NCI-H146 (cell line): Measurements from ENCODE around the gene NAALADL1.
"Not testable (repeated sequence)": the region's sequence is repeated elsewhere in the genome, so short reads cannot be mapped to it uniquely, and the experiment has no call there.

Experiments
- DNase-seq: peaks from one replicate; lab custom pipeline; 2025; lab: John Stamatoyannopoulos, UW

NAALADL1 gene

DNA sequence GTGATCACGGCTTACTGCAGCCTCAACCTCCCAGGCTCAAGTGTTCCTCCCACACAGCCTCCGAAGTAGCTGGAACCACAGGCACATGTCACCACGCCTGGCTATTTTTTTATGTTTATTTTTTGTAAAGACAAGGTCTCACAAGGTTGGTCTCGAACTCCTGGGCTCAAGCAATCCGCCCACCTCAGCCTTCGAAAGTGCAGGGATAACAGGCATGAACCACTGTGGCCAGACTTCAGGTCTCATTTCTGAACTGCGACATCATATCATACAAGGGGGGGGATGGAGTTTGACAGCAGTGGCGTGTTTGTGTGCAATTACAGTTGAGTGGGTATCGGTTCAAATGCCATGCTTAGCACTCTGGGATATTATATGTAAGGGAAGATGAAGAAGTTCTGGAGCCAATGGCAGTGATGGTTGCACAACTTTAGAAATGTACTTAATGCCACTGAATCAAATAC, 6.9 kb downstream of the NAALADL1 start:
- DNase-seq: no peak

DNA sequence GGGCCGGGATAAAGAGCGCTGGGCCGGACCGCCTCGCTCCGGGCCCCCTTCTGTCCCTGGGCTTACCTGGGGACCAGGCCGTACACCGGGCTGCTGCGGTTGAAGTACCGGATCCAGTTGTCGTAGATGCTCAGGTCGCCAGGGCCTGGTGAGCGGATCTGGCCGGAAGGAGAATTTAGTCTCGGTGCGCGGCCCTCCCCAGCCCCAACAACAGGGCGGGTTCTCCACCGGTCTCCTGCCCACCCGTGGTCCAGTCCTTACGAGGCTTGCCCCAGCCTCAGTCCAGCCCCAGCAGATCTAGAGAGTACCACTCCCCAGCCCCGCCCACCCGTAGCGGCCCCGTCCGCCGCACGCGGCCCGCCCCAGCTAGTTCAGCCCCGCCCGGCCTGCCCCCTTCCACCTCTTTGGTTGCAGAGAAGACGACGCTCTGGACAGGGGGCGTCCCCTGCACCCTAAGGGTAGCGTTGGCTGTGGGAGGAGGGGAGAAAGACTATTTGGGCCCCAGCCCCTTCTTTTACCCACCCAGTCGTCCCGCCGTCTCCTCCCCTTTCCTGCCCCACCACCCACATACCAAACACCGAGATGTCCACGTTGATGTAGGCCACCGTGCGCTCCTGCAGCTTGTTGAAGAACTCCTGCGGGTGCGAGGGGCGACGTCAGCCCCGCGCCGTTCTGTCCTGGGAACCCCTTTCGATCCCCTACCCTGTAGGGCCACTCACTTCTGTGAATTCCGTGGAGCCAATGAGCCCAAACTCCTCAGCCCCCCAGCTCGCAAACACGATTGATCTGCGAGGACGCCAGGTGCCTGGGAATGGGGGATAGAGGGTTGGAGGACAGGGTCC, 10.6 kb downstream of the NAALADL1 start:
- no peak for DNase-seq

- DNase-seq: no peak
These were observed 12.6 kb downstream of the NAALADL1 start for GRCh38 chr11:65045728-65046127.

GRCh38 chr11:65045061-65045460, 13.3 kb downstream of the NAALADL1 start:
- no peak for DNase-seq

DNA sequence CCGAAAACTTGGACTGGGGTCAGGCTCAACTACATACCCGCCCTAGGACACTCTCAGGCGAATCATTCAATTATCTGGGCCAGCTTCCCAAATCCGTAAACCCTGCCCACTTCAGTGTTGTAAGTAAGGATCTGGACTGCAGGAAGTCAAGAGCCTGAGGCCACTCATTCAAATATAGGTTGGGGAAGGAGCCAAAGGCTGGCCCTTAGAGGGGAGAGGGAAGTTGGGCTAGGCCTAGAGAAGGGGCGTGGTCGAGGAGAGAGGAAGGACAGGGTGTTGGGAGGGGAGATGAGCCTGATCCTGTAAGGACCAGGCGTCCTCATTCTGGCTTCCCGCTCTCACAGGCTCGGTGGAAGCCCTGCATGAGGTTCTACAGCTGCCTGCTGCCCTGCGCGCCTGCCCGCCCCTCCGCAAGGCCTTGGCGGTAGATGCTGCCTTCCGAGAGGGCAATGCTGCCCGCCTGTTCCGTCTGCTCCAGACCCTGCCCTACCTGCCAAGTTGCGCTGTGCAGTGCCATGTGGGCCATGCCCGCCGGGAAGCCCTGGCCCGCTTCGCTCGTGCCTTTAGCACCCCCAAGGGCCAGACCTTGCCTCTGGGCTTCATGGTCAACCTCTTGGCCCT, 14.4 kb downstream of the NAALADL1 start:
- DNase-seq: no peak

- DNase-seq: no peak
These were observed 15.5 kb downstream of the NAALADL1 start for GRCh38 chr11:65042891-65043290.

DNA sequence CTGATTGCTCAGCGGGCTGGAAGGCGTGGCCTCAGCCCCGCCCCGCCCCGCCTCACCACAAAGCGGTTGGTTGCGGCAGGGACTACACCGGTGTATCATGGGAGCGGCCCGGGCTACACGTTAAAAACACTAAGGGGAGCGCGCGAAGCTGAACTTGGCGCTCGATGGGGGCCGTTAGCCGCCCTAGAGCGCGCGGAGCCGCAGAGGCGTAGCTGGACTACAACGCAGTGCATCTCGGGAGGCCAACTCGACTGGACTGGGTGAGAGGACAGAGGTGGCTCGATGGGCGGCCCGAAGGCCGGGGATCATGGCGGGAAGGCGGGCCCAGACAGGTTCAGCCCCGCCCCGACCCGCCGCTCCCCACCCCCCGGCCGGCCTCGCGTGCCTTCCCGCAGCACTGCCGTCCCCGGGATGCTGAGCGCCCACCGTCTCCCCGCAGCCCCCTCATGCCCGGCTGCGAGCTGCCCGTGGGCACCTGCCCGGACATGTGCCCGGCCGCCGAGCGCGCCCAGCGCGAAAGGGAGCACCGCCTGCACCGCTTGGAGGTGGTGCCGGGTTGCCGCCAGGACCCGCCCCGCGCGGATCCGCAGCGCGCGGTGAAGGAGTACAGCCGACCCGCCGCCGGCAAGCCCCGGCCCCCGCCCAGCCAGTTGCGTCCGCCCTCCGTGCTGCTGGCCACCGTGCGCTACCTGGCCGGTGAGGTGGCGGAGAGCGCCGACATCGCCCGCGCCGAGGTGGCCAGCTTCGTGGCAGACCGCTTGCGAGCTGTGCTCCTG, 17.3 kb downstream of the NAALADL1 start, which contains the start of gene SAC3D1:
SAC3D1 (plus strand) TSS at position 364 of the 776 bp plus-strand sequence; CDS start at position 447, 83 bp downstream.
- DNase-seq: peak; percentile 98

GRCh38 chr11:65040520-65040846, 17.9 kb downstream of the NAALADL1 start:
- no peak for DNase-seq

GRCh38 chr11:65036931-65037330, 21.4 kb downstream of the NAALADL1 start:
- DNase-seq: no peak

DNA sequence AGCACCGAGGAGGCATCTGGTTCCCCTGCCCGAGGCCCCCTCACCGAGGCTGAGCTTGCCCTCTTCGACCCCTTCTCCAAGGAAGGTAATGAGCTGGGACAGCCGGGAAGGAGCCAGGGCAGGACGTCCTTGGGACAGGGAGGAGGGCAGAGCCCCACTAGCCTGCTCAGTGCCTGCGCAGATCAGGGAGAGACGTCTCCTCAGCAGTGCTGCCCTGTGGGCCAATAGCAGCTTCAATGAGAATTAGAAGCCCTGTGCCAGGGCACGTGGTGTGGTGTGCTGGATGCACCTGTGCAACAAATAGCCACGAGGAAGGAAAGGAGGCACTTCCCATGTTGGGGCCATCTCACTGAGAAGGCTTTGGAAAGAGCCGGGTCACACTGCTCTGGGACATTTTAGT, 22.8 kb downstream of the NAALADL1 start:
- no peak for DNase-seq

DNA sequence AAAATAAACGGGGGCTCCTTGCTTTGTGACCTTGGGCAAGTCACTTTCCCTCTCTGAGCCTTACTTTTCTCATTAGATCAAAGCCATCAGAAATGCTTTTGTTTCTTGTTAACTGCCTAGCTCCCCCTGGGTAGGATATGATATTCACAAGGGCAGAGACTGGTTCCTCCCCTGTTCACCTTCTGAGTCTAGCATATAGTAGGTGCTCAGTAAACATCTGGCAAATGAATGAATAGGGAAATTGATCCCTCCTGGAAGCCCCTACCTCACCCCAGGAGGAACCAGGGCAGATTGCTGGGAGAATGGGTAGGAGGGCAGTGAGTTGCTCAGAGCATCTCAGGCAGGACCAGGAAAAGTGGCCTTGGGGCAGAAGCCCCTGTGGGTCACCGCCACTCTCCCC, 23.9 kb downstream of the NAALADL1 start:
- no peak for DNase-seq

DNA sequence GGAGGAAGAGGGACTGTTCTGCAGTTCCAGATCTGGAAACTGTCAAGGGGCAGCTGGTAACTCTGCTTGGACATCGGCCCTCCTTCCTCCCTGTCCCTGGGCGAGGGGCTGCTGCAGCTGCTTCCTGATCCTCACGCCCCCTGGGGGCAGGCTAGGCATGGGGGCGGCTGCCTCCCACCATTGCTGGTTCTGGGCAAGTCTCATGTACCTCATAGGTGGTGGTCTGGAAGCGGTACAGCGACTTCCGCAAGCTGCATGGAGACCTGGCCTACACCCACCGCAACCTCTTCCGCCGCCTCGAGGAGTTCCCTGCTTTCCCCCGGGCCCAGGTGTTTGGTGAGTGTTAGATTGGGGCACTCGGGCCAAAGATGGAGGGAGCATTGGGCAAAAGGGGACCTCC, 26.1 kb downstream of the NAALADL1 start:
- DNase-seq: no peak

GRCh38 chr11:65027213-65028067, 30.9 kb downstream of the NAALADL1 start, which contains the start of gene SNX15:
TSS of gene SNX15 (plus strand) at chr11:65027439. CDS start at chr11:65027538, 99 bp downstream.
- peak; percentile 97 for DNase-seq

DNA sequence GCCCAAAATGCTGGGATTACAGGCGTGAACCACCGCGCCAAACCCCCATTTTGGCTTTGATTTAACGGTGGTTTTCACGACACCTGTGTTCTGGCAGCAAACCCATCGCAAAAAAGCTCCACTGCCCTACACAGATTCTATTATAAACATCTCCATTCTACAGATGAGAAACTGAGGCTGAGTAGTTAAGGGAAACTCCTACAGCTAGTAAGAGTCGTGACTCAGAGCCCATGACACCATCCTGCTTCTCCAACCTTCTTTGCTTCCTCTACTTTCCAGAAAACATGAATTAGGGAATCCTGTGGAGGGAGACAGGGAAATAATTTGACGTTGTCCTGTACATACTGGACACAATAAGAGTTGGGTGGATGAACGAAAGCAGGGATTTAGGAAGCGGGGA, 31.5 kb downstream of the NAALADL1 start:
- DNase-seq: no peak

GRCh38 chr11:65023502-65023901, 34.9 kb downstream of the NAALADL1 start:
- not testable (repeated sequence) for DNase-seq

- DNase-seq: no peak
These were observed 36.8 kb downstream of the NAALADL1 start for GRCh38 chr11:65021509-65021908.

DNA sequence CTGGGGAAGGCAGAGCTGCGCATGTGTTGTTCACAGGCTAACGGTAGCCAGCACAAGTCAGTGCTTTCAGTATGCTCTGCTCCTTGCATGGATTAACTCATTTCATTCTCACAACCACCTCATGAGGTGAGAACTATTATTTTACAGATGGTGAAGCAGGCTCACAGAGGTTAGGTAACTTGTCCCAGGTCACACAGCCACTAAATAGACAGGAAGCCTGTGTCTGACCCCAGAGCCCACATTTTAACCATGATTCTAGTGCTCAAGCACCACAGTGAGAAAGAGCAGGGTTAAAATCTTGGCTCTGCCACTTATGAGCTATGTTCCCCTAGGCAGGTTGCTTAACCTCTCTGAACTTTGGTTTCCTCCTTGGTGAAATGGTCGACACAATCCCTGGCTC, 37.4 kb downstream of the NAALADL1 start:
- DNase-seq: no peak

GRCh38 chr11:65019824-65020223, 38.5 kb downstream of the NAALADL1 start:
- no peak for DNase-seq

DNA sequence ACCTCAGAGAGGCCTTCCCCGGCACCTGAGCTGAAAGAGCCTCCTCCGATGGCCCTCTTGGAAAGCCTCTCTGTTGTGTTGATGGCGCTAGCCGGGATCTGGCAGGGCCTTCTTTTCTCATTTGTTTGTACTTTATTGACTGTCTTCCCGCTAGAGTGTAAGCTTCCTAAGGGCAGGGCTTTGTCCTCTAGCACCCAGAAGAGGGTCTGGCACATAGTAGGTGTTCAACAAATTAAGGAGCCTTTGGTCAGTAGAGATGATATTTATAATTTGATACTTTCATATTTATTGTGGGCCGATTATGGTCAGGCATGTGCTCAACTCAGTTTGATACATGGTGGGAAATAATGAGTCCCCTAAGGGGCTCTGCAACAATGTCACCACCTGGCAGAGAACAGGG, 40.4 kb downstream of the NAALADL1 start:
- DNase-seq: no peak

DNA sequence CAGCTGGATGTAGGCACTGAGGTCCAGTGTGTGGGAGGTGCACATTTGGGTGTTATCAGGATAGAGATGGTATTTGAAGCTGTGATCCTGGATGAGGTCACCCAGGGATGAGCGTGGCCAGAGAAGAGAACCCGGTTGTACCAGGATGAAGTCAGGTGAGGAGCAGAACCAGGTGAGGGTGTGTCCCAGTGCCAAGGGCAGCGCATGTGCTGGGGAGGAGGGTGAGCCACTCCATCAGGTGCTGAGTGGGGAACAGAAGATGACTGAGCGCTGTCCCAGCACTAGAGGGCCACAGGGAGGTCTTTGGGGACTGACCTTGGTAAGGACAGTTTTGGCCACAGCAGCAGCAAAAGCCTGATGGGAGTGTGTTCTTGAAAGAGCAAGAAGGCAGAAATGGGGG, 41.6 kb downstream of the NAALADL1 start:
- DNase-seq: no peak

DNA sequence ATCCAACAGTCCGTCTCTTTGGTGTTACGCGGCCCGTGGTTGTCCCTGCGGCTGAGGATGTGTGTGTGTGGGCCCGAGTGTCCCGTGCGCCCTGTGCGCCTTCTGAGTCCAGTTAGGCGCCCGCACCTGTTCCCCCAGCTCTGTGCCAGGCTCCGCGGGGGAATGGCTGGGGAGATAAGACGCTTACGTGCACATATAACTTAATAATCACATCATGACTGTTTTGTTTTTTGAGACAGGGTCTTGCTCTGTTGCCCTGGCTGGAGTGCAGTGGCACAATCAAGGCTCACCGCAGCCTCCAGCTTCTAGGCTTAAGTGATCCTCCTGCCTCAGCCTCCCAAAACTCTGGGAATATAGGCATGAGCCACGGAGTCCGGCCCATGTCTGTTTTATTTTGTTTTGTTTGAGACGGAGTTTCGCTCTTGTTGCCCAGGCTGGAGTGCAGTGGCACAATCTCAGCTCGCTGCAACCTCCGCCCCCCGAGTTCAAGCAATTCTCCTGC, 43.6 kb downstream of the NAALADL1 start:
- DNase-seq: peak; percentile 50
